ENCODE results near the gene ALLC.

Gene ALLC

DNA sequence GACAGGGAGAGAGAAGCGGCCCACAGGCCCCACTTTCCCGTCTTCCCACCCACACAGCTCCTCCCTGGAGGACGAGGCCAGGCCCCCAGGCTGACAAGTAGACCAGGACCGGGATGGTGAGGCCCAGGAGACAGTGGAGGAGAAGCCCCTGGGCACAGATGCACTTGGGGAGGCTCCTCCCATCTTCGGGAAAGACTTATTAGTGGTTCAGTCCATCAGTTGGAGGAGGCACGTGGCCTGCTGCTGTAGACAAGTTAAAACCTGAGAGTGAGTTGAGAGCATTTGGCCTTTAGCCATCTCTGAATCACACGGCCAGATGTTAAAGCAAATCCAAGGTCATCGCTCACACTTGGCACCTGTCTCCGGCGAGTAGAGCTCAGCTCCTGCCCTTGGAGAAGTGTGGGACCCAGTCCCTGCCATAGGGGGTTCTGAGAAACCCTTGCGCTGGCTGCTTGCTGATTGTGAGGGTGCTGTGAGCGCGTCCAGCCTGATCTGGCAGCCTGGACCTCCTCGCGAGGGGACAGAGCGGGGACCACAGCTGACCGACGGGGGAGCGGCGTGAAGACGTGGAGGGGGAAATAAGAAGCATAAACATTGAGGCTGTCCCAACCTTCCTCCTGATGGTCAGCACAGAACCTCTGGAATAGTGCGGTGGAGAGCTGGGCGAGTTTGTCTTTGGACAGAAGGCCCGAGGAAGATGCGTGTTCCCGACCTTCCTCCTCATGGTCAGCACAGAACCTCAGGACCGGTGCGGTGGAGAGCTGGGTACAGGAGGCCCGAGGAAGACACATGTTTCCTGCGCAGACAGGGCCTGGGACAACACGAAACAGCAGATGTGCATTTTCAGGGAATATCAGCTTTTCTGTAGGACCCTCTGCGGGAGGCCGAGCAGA is 24.7 kb upstream of the ALLC start:
- H3K79me2 ChIP-seq (ENCODE audit: control insufficient read depth, low read length): no peaks in the 10 kb centered on the region
- no peaks in the 10 kb centered on the region; the same call in 1 of the 2 replicates for H3K27me3 ChIP-seq (ENCODE audit: control insufficient read depth, low read length)
- H3K27ac ChIP-seq (ENCODE audit: low read depth, low read length): no peak overlapping the region
- H3K9me2 ChIP-seq (replicated peaks; ENCODE audit: control insufficient read depth, low read length): no peaks in the 10 kb centered on the region
- H3K4me1 ChIP-seq (ENCODE audit: control insufficient read depth, low read length): no peaks in the 10 kb centered on the region
- H3K36me3 ChIP-seq (ENCODE audit: control insufficient read depth, low read length): no peaks in the 10 kb centered on the region
- no peak overlapping the region for H3K4me3 ChIP-seq (ENCODE audit: low read length)
- H3K9me3 ChIP-seq (ENCODE audit: control insufficient read depth, insufficient read depth, low read length): no peaks in the 10 kb centered on the region
- no peak for TF ChIP-seq EZH2phosphoT487 (IDR thresholded peaks at IDR 0.05; ENCODE audit: borderline replicate concordance, low read length)
- TF ChIP-seq, protein P1, sequence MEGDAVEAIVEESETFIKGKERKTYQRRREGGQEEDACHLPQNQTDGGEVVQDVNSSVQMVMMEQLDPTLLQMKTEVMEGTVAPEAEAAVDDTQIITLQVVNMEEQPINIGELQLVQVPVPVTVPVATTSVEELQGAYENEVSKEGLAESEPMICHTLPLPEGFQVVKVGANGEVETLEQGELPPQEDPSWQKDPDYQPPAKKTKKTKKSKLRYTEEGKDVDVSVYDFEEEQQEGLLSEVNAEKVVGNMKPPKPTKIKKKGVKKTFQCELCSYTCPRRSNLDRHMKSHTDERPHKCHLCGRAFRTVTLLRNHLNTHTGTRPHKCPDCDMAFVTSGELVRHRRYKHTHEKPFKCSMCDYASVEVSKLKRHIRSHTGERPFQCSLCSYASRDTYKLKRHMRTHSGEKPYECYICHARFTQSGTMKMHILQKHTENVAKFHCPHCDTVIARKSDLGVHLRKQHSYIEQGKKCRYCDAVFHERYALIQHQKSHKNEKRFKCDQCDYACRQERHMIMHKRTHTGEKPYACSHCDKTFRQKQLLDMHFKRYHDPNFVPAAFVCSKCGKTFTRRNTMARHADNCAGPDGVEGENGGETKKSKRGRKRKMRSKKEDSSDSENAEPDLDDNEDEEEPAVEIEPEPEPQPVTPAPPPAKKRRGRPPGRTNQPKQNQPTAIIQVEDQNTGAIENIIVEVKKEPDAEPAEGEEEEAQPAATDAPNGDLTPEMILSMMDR (IDR thresholded peaks at IDR 0.05; ENCODE audit: low read depth, low read length, poor library complexity, severe bottlenecking): no peak
- no peaks in the 10 kb centered on the region for H3F3A ChIP-seq (ENCODE audit: control insufficient read depth, insufficient read depth)
- H4K20me1 ChIP-seq (ENCODE audit: control insufficient read depth, insufficient read depth, low read depth, low read length): no peaks in the 10 kb centered on the region
- no peak overlapping the region for H3K4me2 ChIP-seq (ENCODE audit: low read length)

DNA sequence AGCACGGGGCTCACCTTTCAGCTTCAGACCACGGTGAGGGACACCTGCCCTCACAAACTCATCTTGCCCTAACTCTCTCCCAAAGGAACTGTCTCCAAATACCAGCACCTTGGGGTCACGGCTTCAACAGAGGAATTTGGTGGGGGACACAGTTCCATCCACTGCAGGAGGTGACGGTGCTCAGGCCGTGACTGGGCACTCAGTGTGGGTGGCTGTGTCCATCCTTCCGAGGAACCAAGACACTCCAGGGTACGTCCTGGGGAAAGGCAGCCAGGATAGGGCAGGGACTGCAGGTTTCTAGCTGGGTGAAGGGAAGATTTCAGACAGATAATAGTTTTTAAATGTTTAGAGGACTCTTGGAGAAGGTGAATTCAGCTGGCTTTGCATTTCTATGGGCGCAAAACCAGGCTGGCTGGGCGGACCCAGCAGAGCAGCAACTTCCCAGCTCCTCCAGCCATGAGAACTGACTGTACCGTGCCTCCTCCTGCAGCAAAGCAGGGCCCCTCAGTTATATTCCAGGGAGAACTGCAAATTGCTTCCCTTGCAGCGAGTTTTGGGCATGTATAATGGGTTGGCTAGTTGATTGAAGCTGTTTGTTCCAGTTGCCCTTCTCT is 23.9 kb upstream of the ALLC start:
- Histone ChIP-seq H3K79me2 (ENCODE audit: control insufficient read depth, low read length) (no peaks in the 10 kb centered on the region), H4K20me1 (ENCODE audit: control insufficient read depth, insufficient read depth, low read depth, low read length) (no peaks in the 10 kb centered on the region), H3K4me2 (ENCODE audit: low read length) (no peak overlapping the region), H3K27ac (ENCODE audit: low read depth, low read length) (no peak overlapping the region), H3K9me2 (replicated peaks; ENCODE audit: control insufficient read depth, low read length) (no peaks in the 10 kb centered on the region), H3K9me3 (ENCODE audit: control insufficient read depth, insufficient read depth, low read length) (no peaks in the 10 kb centered on the region), H3F3A (ENCODE audit: control insufficient read depth, insufficient read depth) (no peaks in the 10 kb centered on the region), H3K36me3 (ENCODE audit: control insufficient read depth, low read length) (no peaks in the 10 kb centered on the region), H3K4me1 (ENCODE audit: control insufficient read depth, low read length) (0 out of 2 replicates have a peak, but pooled peaks cover 3% of the 10 kb centered on the region), H3K4me3 (ENCODE audit: low read length) (no peak overlapping the region), H3K27me3 (ENCODE audit: control insufficient read depth, low read length) (no peaks in the 10 kb centered on the region; the same call in 1 of the 2 replicates)
- TF ChIP-seq EZH2phosphoT487 (IDR thresholded peaks at IDR 0.05; ENCODE audit: borderline replicate concordance, low read length): no peak
- TF ChIP-seq, protein P1 (IDR thresholded peaks at IDR 0.05; ENCODE audit: low read depth, low read length, poor library complexity, severe bottlenecking): no peak

DNA sequence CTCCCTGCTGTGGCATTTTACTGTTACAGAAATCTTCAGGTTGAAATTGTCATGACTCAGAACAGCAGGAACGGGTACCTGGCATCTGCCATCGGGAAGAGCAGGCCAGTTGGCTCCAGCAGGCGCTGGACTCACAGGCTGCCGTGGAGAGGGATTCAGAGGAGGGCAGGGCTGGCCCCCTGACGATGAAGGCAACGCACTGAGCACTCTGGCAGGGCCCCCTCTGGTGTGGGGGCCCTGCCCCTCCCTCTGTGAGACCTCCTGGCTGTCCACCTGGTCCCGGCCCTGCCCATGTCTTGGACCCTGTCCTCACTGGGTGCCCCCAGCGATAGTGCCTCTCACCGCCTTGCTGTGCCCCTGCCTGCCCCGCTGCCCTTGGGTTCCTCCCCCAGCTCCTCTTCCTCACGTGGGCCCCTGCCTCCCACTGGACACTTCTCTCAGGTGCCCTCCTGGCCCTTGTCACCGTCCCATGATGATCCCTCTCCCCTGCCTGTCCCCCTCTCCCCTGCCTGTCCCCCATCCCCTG is 23.3 kb upstream of the ALLC start:
- no peaks in the 10 kb centered on the region for H3K9me3 ChIP-seq (ENCODE audit: control insufficient read depth, insufficient read depth, low read length)
- no peaks in the 10 kb centered on the region for H4K20me1 ChIP-seq (ENCODE audit: control insufficient read depth, insufficient read depth, low read depth, low read length)
- no peaks in the 10 kb centered on the region for H3K36me3 ChIP-seq (ENCODE audit: control insufficient read depth, low read length)
- H3K79me2 ChIP-seq (ENCODE audit: control insufficient read depth, low read length): no peaks in the 10 kb centered on the region
- no peak for TF ChIP-seq EZH2phosphoT487 (IDR thresholded peaks at IDR 0.05; ENCODE audit: borderline replicate concordance, low read length)
- TF ChIP-seq, protein P1 (IDR thresholded peaks at IDR 0.05; ENCODE audit: low read depth, low read length, poor library complexity, severe bottlenecking): no peak
- H3K27me3 ChIP-seq (ENCODE audit: control insufficient read depth, low read length): no peaks in the 10 kb centered on the region; the same call in 1 of the 2 replicates
- 0 out of 2 replicates have a peak, but pooled peaks cover 3% of the 10 kb centered on the region for H3K4me1 ChIP-seq (ENCODE audit: control insufficient read depth, low read length)
- no peak overlapping the region for H3K4me3 ChIP-seq (ENCODE audit: low read length)
- no peak overlapping the region for H3K27ac ChIP-seq (ENCODE audit: low read depth, low read length)
- no peaks in the 10 kb centered on the region for H3F3A ChIP-seq (ENCODE audit: control insufficient read depth, insufficient read depth)
- H3K9me2 ChIP-seq (replicated peaks; ENCODE audit: control insufficient read depth, low read length): no peaks in the 10 kb centered on the region
- no peak overlapping the region for H3K4me2 ChIP-seq (ENCODE audit: low read length)
